SK-N-SH (cell line): ENCODE results near the gene C20orf96.

Source experiments
- CTCF ChIP-seq: fragments of 200-600 bp; sonication (generic); IDR thresholded peaks from 2 replicates; pipeline ENCODE4 v1.6.1; 2017; ENCODE audit warnings: antibody characterized with exemption, mild to moderate bottlenecking, moderate library complexity
- EP300 ChIP-seq, 2 experiments: IDR thresholded peaks; 2 replicates each; pipeline versions ENCODE4 v1.4.0 to v1.6.1; 2012; ENCODE audit warnings: borderline replicate concordance in 1 of 2, low read depth in 1 of 2, low read length in 1 of 2
- POLR2AphosphoS5 ChIP-seq: IDR thresholded peaks from 2 replicates; pipeline ENCODE4 v1.6.1; 2012; ENCODE audit warnings: low read depth, low read length
- RCOR1 ChIP-seq: fragments of 150-350 bp; IDR thresholded peaks from 2 replicates; pipeline ENCODE4 v1.6.1; 2017; ENCODE audit warnings: antibody characterized with exemption, low read length
- SMC3 ChIP-seq: IDR thresholded peaks from 2 replicates; pipeline ENCODE4 v1.6.1; 2012; ENCODE audit warnings: low read depth, low read length, improper control_type of control experiment
- TAF1 ChIP-seq: IDR thresholded peaks from 2 replicates; pipeline ENCODE4 v1.6.1; 2012; ENCODE audit warnings: low read depth, mild to moderate bottlenecking, low read length, moderate library complexity, borderline replicate concordance
- YY1 ChIP-seq: IDR thresholded peaks from 2 replicates; pipeline ENCODE4 v1.4.0; 2012; ENCODE audit warnings: low read depth, mild to moderate bottlenecking
- ZBTB33 ChIP-seq: IDR thresholded peaks from 2 replicates; pipeline ENCODE4 v1.4.0; 2012; ENCODE audit warnings: low read depth, borderline replicate concordance

GRCh38 chr20:278181-278580 lies 12.4 kb downstream of the C20orf96 start:
- TF ChIP-seq POLR2AphosphoS5: no peak
- no peak for TF ChIP-seq YY1
- TF ChIP-seq CTCF: no peak
- no peak for TF ChIP-seq TAF1
- TF ChIP-seq EP300 (IDR thresholded peaks at IDR 0.05; ENCODE audit: borderline replicate concordance in 1 of 2, low read depth in 1 of 2, low read length in 1 of 2): no peak
- TF ChIP-seq RCOR1: no peak
- no peak for TF ChIP-seq SMC3
- no peak for TF ChIP-seq ZBTB33
